GM10266 (cell line): ENCODE measurements around the gene SMURF2.

ENCODE experiments used
- DNase-seq: peaks from one replicate; pipeline ENCODE4 v3.0.0; 2012; ENCODE audit errors: extremely low spot score
- TF ChIP-seq, protein P1 (sequence below): IDR thresholded peaks from 2 replicates; pipeline ENCODE4 v1.5.1; 2012; ENCODE audit warnings: mild to moderate bottlenecking, low read depth; ENCODE audit not compliant: control insufficient read depth, insufficient read depth; ENCODE audit errors: missing control alignments

The SMURF2 gene

DNA sequence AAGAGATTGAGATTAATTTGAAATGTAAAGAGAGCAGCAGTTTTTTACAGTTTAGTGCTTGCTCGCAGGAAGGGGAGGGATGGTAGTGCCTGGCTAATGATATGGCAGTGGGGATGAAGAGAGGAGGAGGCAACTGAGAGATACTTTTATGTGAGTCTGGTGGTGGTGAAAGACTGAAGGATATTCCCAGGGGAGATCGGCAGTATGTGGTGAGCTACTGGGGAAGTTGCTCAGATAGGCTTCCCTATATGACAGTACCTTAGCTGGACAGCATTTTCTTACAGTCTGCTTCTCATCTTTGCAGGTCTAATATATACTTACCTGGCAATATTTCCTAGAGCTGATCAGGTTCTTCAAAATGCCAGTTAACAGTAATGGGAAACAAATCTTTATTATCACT lies 146.7 kb downstream of the SMURF2 start:
- DNase-seq: no peak
- TF ChIP-seq, protein P1, sequence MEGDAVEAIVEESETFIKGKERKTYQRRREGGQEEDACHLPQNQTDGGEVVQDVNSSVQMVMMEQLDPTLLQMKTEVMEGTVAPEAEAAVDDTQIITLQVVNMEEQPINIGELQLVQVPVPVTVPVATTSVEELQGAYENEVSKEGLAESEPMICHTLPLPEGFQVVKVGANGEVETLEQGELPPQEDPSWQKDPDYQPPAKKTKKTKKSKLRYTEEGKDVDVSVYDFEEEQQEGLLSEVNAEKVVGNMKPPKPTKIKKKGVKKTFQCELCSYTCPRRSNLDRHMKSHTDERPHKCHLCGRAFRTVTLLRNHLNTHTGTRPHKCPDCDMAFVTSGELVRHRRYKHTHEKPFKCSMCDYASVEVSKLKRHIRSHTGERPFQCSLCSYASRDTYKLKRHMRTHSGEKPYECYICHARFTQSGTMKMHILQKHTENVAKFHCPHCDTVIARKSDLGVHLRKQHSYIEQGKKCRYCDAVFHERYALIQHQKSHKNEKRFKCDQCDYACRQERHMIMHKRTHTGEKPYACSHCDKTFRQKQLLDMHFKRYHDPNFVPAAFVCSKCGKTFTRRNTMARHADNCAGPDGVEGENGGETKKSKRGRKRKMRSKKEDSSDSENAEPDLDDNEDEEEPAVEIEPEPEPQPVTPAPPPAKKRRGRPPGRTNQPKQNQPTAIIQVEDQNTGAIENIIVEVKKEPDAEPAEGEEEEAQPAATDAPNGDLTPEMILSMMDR: no peak

DNA sequence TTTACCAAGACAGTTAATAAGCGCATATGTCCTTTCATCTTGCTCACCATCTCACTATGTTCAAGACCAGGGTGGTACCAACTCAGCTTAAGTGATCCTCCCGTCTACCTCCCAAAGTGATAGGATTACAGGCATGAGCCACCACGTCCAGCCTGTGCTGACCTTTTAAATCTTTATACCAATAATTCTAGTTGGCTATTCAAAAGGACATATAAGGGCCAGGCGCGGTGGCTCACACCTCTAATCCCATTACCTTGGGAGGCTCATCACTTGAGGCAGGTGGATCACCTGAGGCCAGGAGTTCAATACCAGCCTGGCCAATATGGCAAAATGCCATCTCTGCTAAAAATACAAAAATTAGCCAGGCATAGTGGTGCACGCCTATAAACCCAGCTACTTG lies 152.9 kb downstream of the SMURF2 start:
- TF ChIP-seq, protein P1: no peak
- DNase-seq: no peak

DNA sequence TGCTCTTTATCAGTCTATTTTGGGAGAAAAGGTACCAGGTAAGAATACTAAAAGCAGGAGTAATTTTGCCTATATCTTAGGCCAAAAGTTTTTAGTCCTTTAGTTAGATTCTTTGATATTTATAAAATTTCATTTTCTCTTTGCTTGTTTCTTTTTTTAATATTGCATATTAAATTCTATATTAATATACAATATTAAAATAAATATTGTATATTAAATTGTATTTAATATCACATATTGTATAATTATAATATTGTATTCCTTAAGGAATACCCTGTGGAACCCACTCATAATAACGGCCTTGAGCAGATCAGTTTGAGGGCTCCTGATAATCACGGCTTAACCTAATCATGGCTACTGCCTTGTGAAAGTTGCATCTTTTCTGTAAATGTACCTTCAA lies 153.4 kb downstream of the SMURF2 start:
- no peak for DNase-seq
- TF ChIP-seq, protein P1: no peak

DNA sequence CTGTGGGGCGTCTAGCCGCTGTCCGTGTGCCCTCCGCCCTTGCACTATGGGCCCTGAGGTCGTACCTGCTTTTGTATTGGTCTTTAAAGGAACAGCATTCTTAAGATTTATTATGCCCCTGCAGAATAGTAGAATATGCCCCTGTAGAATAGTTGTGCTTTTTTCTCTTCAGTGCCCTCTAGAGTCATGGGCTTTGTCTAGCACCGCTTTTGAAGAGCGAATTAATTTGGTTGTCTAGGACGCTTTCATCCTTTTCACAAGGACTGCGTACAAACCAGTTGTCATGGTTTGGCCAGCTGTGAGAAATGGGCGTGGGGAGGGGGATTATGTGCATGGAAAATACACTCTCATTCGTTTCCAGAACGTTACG lies 154.7 kb downstream of the SMURF2 start:
- TF ChIP-seq, protein P1: peak; percentile 62
- peak; percentile 57 for DNase-seq

DNA sequence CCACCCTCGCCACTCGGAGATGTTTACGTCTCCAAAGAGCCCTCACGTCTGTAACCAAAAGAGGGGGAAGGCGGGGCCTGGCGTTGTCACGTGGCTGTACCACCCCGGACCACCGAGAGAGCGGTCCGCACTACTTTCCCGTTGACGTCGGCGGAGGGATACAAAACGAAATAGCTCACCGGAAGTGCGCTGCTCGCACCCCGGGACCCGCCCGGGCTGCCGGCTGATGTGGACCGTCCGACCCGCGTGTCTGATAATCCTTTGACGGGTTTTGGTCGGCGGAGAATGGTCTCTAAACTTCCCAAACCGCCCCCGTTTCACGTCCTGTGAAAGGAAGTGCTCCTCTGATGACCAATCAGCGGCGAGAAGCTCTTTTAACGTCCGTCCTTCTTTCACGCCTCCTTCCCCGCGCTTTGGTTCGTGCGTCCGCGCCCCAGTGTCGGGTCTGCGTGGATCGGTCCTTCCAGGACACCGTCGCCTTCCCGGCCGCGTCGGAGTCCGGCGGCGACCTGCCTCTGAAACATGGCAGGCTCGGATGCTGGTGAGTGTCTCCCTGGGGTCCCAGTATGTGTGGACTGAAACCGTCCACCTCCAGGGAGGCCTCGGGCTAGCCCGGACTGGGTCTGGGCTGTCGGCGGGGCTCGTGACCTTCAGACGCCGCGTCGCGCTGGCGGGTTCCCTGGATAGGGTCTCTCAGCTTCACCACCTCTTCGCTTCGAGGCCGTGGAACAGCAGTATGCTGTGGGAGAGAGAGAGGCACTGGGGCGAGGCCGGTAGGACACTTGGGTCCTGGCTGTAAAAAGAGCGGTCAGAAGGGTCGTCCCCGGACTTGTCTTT lies 155.3 kb downstream of the SMURF2 start, which contains the start of gene CEP95:
TSS of gene CEP95 (plus strand) at position 402 of the 837 bp plus-strand sequence. CDS start at position 523, 121 bp downstream.
- DNase-seq: peak; percentile 89
- TF ChIP-seq, protein P1: no peak

DNA sequence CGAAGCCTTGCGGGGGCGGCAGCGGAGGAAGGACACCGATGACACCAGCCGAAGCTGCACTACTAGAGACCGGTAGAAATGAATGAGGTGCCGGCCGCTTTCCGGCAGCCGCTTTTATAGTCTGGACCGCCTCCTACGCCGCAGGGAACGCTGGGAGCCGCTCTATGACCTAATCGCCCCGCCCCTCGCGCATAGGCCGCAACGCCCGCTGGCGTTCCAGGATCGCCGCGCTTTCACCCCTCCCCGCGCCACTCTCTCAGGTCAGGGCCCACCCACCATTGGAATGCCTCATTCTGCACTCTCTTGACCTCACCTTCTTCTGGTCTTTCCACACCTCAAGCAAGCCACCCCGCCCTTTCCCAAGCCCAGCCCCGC lies 155.9 kb downstream of the SMURF2 start, which contains the start of gene DDX5:
TSS of gene DDX5 (minus strand) at position 89 of the 375 bp plus-strand sequence. CDS start 170 bp downstream, outside the sequence.
- DNase-seq: peak; percentile 93
- TF ChIP-seq, protein P1: no peak
